IMR-90 (cell line): ENCODE data around the gene EML1. TPM values are rescaled to one million over a fixed set of nuclear protein-coding genes. Genes with fewer than 3 reads are reported as not detected.

ENCODE experiments used
- ATAC-seq: fragments of 200-7000 bp; cut with Tn5 transposase; 2 replicates; pipeline ENCODE4 v1.9.1; 2020; ENCODE audit warnings: low read depth, mild to moderate bottlenecking, moderate library complexity
- BruUV-seq: library from RNA; stranded (reverse); fragments of 400-500 nt; replicated peaks from 2 replicates; lab custom pipeline; 2021; lab: Mats Ljungman, UMichigan
- CTCF ChIA-PET: fragments of 300-600 bp; formaldehyde crosslinking; extraction: SDS; loops from one replicate; lab custom pipeline; 2021; ENCODE audit warnings: antibody characterized with exemption; lab: Yijun Ruan, JAX
- POLR2A ChIA-PET: fragments of 300-600 bp; sonication (Branson Sonifier 250); formaldehyde crosslinking; loops from one replicate; lab custom pipeline; 2022; ENCODE audit warnings: antibody characterized with exemption; ENCODE audit not compliant: unreplicated experiment; lab: Charles Lee
- DNase-seq: peaks from one replicate; pipeline ENCODE4 v3.0.0; 2013
- H2AFZ ChIP-seq: replicated peaks from 2 replicates; pipeline ENCODE3; 2013; ENCODE audit warnings: low read length, mild to moderate bottlenecking; ENCODE audit not compliant: poor library complexity
- H2AK5ac ChIP-seq: 2 replicates; pipeline ENCODE4 v1.6.1; 2013; ENCODE audit warnings: low read depth, low read length, inconsistent platforms
- H2AK9ac ChIP-seq: replicated peaks from 2 replicates; pipeline ENCODE3; 2013; ENCODE audit warnings: mild to moderate bottlenecking, low read depth, low read length, moderate library complexity; ENCODE audit not compliant: poor library complexity
- H2BK120ac ChIP-seq: 2 replicates; pipeline ENCODE4 v1.6.1; 2013; ENCODE audit warnings: low read depth, low read length, inconsistent platforms
- H2BK15ac ChIP-seq: 3 replicates; pipeline ENCODE4 v1.6.1; 2013; ENCODE audit warnings: low read depth, low read length, inconsistent platforms
- H2BK20ac ChIP-seq: 2 replicates; pipeline ENCODE4 v1.6.1; 2013; ENCODE audit warnings: low read depth, mild to moderate bottlenecking, inconsistent platforms, low read length, moderate library complexity
- H2BK5ac ChIP-seq: 2 replicates; pipeline ENCODE4 v1.6.1; 2013; ENCODE audit warnings: mild to moderate bottlenecking, low read depth, low read length, inconsistent platforms; ENCODE audit not compliant: poor library complexity, severe bottlenecking
- H3K14ac ChIP-seq: replicated peaks from 2 replicates; pipeline ENCODE4 v1.6.1; 2013; ENCODE audit warnings: low read depth, low read length, inconsistent platforms
- H3K18ac ChIP-seq: 2 replicates; pipeline ENCODE4 v1.6.1; 2013; ENCODE audit warnings: low read depth, low read length, control low read depth
- H3K23ac ChIP-seq: 2 replicates; pipeline ENCODE4 v1.6.1; 2013; ENCODE audit warnings: low read depth, low read length, inconsistent platforms
- H3K27ac ChIP-seq: 2 replicates; pipeline ENCODE4 v1.5.1; 2013; ENCODE audit warnings: mild to moderate bottlenecking, control low read depth, low read length; ENCODE audit not compliant: insufficient read depth
- H3K27me3 ChIP-seq: 2 replicates; pipeline ENCODE4 v1.6.1; 2013; ENCODE audit warnings: low read length; ENCODE audit not compliant: control insufficient read depth, insufficient read depth
- H3K36me3 ChIP-seq: 2 replicates; pipeline ENCODE4 v1.6.1; 2013; ENCODE audit warnings: low read length, mixed read lengths; ENCODE audit not compliant: control insufficient read depth, insufficient read depth
- H3K4ac ChIP-seq: 2 replicates; pipeline ENCODE4 v1.6.1; 2013; ENCODE audit warnings: low read depth, low read length, inconsistent platforms
- H3K4me1 ChIP-seq: 2 replicates; pipeline ENCODE4 v1.6.1; 2013; ENCODE audit warnings: low read length, mixed read lengths; ENCODE audit not compliant: control insufficient read depth, insufficient read depth
- H3K4me2 ChIP-seq: 2 replicates; pipeline ENCODE4 v1.6.1; 2013; ENCODE audit warnings: low read depth, mild to moderate bottlenecking, control low read depth, low read length, moderate library complexity
- H3K4me3 ChIP-seq: 2 replicates; pipeline ENCODE4 v1.5.1; 2013; ENCODE audit warnings: low read depth, mild to moderate bottlenecking, control low read depth, low read length, moderate library complexity; ENCODE audit not compliant: insufficient read depth
- H3K56ac ChIP-seq: 2 replicates; pipeline ENCODE4 v1.6.1; 2013; ENCODE audit warnings: low read length, inconsistent platforms; ENCODE audit not compliant: insufficient read depth; ENCODE audit errors: extremely low read depth
- H3K79me1 ChIP-seq, 2 experiments: 2 replicates each; pipeline ENCODE4 v1.6.1; 2013; ENCODE audit warnings: low read length in 2 of 2, inconsistent platforms in 1 of 2, low read depth in 1 of 2
- H3K9ac ChIP-seq: 2 replicates; pipeline ENCODE4 v1.6.1; 2013; ENCODE audit warnings: low read depth, low read length, control low read depth
- H3K9me1 ChIP-seq: 2 replicates; pipeline ENCODE4 v1.6.1; 2013; ENCODE audit warnings: low read length, inconsistent platforms; ENCODE audit not compliant: insufficient read depth
- H3K9me3 ChIP-seq: 2 replicates; pipeline ENCODE4 v1.6.1; 2013; ENCODE audit warnings: low read length; ENCODE audit not compliant: control insufficient read depth, insufficient read depth
- H4K20me1 ChIP-seq: 2 replicates; pipeline ENCODE4 v1.6.1; 2013; ENCODE audit warnings: low read length, inconsistent platforms; ENCODE audit not compliant: insufficient read depth
- H4K5ac ChIP-seq: 2 replicates; pipeline ENCODE4 v1.6.1; 2013; ENCODE audit warnings: mild to moderate bottlenecking, low read depth, low read length, control low read depth
- H4K8ac ChIP-seq, 2 experiments: 2 replicates each; pipeline ENCODE4 v1.6.1; 2013; ENCODE audit warnings: low read depth in 2 of 2, low read length in 2 of 2, control low read depth in 1 of 2, inconsistent platforms in 1 of 2
- H4K91ac ChIP-seq: 2 replicates; pipeline ENCODE4 v1.6.1; 2013; ENCODE audit warnings: low read depth, low read length, inconsistent platforms; ENCODE audit not compliant: insufficient read depth
- BHLHE40 ChIP-seq: fragments of 150-350 bp; IDR thresholded peaks from 2 replicates; pipeline ENCODE4 v1.6.1; 2016; ENCODE audit warnings: mild to moderate bottlenecking, low read depth, low read length
- ELK1 ChIP-seq: fragments of 150-350 bp; IDR thresholded peaks from 2 replicates; pipeline ENCODE4 v1.6.1; 2016; ENCODE audit warnings: low read depth, mild to moderate bottlenecking, low read length, moderate library complexity, borderline replicate concordance
- FOS ChIP-seq: fragments of 150-350 bp; IDR thresholded peaks from 2 replicates; pipeline ENCODE4 v1.6.1; 2016; ENCODE audit warnings: low read depth, low read length
- MAZ ChIP-seq: IDR thresholded peaks from 2 replicates; pipeline ENCODE4 v1.6.1; 2012; ENCODE audit warnings: low read depth, mild to moderate bottlenecking, low read length, improper control_type of control experiment, moderate library complexity, borderline replicate concordance
- NFE2L2 ChIP-seq: fragments of 150-350 bp; IDR thresholded peaks from 2 replicates; pipeline ENCODE4 v1.6.1; 2016; ENCODE audit warnings: low read depth, mild to moderate bottlenecking, low read length
- RFX5 ChIP-seq: IDR thresholded peaks from 2 replicates; pipeline ENCODE4 v1.8.0; 2012; ENCODE audit warnings: low read depth, mild to moderate bottlenecking, low read length, moderate library complexity
- WGBS, 2 experiments: methylation state at CpG; one replicate each; pipeline versions ENCODE4 v1.1.5 to v1.1.7; 2013; ENCODE audit warnings: missing lambda C conversion rate in 2 of 2; ENCODE audit not compliant: insufficient read length in 1 of 2; ENCODE audit errors: extremely low coverage in 2 of 2; 5-methylcytosine and 5-hydroxymethylcytosine counted together
- dilution Hi-C: fragments of 300-500 bp; cut with HindIII; formaldehyde crosslinking; loops from one replicate; pipeline ENCODE4 v1.14.3; 2018; ENCODE audit warnings: low sequenced_read_pairs; ENCODE audit not compliant: unreplicated experiment
- in situ Hi-C: fragments of 300-500 bp; cut with MboI; formaldehyde crosslinking; loops from 3 replicates; pipeline ENCODE4 v1.14.3; 2019; ENCODE audit warnings: low sequenced_read_pairs, inconsistent platforms, mixed read lengths
- intact Hi-C: fragments of 100-400 bp; cut with micrococcal nuclease; formaldehyde crosslinking; loops from 2 replicates; pipeline ENCODE4 v1.10.0; 2022
- polyA plus RNA-seq, 3 experiments: library from polyadenylated mRNA; depleted of rRNA; stranded (reverse); fragments of >200 nt; gene quantifications; 2 replicates each; pipeline ENCODE4 v1.2.3, GENCODE V29; 2012; ENCODE audit warnings: low replicate concordance in 1 of 3
- total RNA-seq: library from RNA; depleted of rRNA; stranded (reverse); fragments of >200 nt; gene quantifications from 2 replicates; pipeline ENCODE4 v1.2.3, GENCODE V29; 2012
- TF ChIP-seq, protein P1 (sequence below): fragments of 150-350 bp; IDR thresholded peaks from 2 replicates; pipeline ENCODE4 v1.6.1; 2017; ENCODE audit warnings: mild to moderate bottlenecking, antibody characterized with exemption, low read length, low read depth
- TF ChIP-seq, protein P2 (sequence below): conservative IDR thresholded peaks from 2 replicates; pipeline ENCODE4 v1.5.1; 2012; ENCODE audit warnings: mild to moderate bottlenecking, low read depth, low read length, improper control_type of control experiment

Gene EML1
- total and polyA plus RNA-seq, 2 of the 4 experiments (the other 2 are of a cell fraction): 14.0 to 42.3 TPM

DNA sequence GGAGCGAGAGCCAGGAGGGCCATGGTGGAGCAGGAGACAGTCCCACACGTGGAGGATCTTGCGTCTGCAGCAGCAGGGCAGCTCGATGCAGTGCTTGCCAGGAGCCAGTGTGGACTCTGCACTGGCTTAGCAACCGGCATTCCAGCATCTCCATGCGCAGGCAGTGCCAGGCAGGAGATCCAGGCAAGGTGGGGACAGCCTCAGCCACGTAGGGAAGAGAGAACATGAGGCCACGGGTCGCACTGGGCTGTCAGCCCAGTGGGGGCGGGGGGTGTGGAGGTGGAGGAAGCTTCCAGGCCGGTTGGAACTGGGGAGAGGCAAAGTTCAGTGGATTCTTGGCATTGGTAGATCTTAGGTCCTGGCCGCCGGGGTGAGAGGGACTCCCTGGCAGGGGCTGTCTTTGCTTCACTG is 151.0 kb downstream of the EML1 start:
- dilution Hi-C loops: no loop called here
- POLR2A ChIA-PET: no interaction called here

More for the DNA sequence above, 151.0 kb downstream of the EML1 start:
- no peak overlapping the region for H2BK120ac ChIP-seq
- no peak overlapping the region for H4K91ac ChIP-seq
- H3K27ac ChIP-seq: no peak overlapping the region
- TF ChIP-seq BHLHE40 (no peak), ELK1 (no peak), RFX5 (no peak), NFE2L2 (no peak), FOS (no peak), MAZ (no peak)
- TF ChIP-seq, protein P1, sequence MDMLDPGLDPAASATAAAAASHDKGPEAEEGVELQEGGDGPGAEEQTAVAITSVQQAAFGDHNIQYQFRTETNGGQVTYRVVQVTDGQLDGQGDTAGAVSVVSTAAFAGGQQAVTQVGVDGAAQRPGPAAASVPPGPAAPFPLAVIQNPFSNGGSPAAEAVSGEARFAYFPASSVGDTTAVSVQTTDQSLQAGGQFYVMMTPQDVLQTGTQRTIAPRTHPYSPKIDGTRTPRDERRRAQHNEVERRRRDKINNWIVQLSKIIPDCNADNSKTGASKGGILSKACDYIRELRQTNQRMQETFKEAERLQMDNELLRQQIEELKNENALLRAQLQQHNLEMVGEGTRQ: no peak
- TF ChIP-seq, protein P2, sequence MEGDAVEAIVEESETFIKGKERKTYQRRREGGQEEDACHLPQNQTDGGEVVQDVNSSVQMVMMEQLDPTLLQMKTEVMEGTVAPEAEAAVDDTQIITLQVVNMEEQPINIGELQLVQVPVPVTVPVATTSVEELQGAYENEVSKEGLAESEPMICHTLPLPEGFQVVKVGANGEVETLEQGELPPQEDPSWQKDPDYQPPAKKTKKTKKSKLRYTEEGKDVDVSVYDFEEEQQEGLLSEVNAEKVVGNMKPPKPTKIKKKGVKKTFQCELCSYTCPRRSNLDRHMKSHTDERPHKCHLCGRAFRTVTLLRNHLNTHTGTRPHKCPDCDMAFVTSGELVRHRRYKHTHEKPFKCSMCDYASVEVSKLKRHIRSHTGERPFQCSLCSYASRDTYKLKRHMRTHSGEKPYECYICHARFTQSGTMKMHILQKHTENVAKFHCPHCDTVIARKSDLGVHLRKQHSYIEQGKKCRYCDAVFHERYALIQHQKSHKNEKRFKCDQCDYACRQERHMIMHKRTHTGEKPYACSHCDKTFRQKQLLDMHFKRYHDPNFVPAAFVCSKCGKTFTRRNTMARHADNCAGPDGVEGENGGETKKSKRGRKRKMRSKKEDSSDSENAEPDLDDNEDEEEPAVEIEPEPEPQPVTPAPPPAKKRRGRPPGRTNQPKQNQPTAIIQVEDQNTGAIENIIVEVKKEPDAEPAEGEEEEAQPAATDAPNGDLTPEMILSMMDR: no peak
- H3K9me1 ChIP-seq: no peaks in the 10 kb centered on the region
- 78% methylated on average over 5 of the region's 13 CpGs; no CpG with 5 or more reads in 1 of the 2 experiments for WGBS, 2 experiments
- H2BK5ac ChIP-seq: no peak overlapping the region
- no peak overlapping the region for H3K9ac ChIP-seq
- no peak overlapping the region for H2AFZ ChIP-seq
- H2BK20ac ChIP-seq: no peak overlapping the region
- no peak for ATAC-seq
- H4K8ac ChIP-seq: no peak overlapping the region
- in situ Hi-C loops (no loop called here), intact Hi-C loops (no loop called here)
- H3K56ac ChIP-seq: no peak overlapping the region
- no peak for DNase-seq
- no peaks in the 10 kb centered on the region for H3K79me1 ChIP-seq
- no peaks in the 10 kb centered on the region for H4K20me1 ChIP-seq
- no peak overlapping the region for H2AK5ac ChIP-seq
- no TSS peak for BruUV-seq
- H3K23ac ChIP-seq: no peak overlapping the region
- no peak overlapping the region for H4K5ac ChIP-seq
- H2AK9ac ChIP-seq: no peak overlapping the region
- no peak overlapping the region for H3K18ac ChIP-seq
- no peaks in the 10 kb centered on the region for H3K4me1 ChIP-seq
- CTCF ChIA-PET: no interaction called here
- no peaks in the 10 kb centered on the region for H3K27me3 ChIP-seq
- H3K14ac ChIP-seq: no peak overlapping the region
- no peak overlapping the region for H2BK15ac ChIP-seq
- H3K4me2 ChIP-seq: no peak overlapping the region
- no peak overlapping the region for H3K4me3 ChIP-seq
- no peak overlapping the region for H3K4ac ChIP-seq
- H3K9me3 ChIP-seq: no peaks in the 10 kb centered on the region
- H3K36me3 ChIP-seq: peaks cover 22% of the 10 kb centered on the region
